ENCODE results near the gene BZW1.

Gene BZW1

DNA sequence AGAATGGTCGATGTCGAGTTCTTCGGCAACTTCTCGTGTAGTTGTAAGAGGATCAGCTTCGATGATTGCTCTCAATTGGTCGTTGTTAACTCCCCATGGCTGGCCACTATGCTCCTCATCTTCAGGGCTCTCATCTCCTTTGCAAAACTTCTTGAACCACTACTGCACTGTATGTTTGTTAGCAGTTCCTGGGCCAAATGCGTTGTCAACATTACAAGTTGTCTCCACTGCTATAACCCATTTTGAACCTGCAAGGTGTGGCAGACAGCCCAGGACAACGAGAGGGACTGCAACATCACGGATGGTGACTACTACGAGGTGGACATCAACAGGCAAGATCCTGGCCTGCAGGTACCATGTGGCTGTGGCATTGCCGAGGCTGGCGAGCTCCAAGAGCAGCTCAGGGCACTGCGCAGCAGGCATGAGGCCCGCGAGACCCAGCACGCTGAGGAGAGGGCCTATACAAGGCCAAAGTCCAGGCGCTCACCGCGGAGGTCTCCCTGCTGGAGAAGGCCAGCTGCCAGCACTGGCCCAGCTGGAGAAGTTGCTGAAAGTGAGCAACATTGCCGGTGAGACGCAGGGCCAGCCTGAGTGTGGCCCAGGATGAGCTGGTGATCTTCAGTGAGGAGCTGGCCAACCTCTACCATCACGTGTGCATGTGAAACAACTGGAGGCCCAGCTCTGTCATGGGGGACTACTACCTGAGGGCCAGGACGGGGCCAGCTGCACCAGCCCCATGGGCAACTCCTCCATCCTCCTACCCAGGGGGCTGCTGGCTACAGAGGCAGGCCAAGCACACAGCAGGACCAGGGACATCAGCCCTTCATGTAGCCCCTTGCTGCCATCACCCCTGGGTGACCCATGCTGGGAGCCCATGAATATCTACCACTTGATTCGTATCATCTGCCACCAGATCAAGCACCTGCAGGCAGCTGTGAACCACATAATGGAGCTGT, 32.6 kb downstream of the BZW1 start:
- DNase-seq, result no peak

DNA sequence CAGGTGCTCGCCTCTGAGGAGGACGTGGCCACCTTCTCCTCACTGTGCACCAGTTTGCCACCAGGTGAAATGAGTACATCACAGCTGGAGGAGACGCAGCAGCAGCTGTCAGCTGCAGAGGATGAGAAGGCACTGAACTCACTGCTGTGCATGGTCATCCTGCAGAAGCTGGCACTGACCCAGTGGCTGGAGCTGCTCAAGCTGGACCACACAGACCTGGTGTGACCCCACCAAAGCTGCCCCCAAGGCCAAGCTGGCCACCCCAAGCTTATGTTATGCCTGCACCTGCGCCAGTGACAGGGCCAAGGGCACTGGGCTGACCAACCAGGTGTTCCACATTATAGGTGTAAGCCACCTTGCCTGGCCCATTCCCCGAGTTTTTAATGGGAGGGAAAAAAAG, 33.5 kb downstream of the BZW1 start:
- no peak for DNase-seq

DNA sequence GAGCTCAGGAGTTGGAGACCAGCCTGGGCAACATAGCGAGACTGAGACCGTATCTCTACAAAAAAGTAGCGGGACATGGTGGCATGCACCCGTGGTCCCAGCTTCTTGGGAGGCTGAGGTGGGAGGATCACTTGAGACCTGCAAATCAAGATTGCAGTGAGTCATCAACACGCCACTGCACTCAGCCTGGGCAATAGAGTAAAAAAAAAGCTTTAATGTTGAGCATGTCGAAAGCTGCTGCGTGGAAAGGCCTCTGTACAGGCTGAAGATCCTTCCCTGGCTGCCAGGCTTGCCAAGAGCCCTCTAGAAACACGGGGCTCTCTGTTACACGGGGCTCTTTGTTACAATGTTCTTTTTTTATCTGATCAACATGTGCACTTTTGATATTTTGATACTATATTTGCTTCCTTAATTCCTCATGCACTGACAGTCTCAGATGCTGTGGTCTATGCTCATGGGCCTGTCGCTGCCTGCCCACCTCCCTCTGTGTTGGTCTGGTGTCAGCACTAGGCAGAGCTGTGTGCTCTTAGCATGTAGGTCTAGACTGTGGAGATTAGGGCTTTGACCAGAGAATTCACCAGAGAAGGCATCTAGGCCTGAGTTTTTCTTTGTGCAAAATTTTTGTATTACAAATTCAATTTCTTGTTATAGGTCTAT, 34.1 kb downstream of the BZW1 start:
- DNase-seq, result no peak

DNA sequence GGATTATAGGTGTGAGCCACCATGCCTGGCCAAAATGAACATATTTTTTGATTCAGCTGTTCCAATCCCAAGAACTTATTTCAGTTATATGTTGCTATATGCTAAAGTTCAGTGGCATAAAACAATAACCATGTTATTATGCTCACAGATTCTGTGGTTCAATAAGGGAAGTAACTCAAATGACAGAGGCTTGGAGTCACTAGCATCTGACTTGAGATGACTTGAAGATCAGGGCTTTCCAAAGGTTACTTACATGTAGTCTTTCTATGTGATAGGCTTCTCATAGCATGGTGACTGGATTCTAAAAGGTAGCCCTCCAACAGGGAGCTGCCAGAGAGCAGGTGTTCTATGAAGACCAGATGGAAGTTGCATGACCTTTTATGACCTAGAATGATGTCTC, 35.6 kb downstream of the BZW1 start:
- DNase-seq, result no peak

DNA sequence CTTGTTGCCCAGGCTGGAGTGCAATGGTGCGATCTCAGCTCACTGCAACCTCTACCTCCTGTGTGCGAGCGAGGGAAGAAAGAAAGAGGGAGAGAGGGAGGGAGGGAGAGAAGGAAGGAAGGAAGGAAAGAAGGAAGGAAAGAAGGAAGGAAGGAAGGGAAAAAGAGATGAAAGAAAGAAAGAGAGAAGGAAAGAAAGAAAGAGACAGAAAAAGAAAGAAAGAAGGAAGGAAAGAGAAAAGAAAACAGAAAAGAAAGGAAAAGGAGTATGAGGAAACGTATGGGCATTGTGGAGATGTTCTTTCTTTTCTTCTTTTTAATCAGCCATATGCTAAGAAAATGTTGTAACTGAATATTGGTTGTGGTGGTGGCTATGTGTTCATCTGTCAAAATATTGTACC, 36.2 kb downstream of the BZW1 start:
- no peak for DNase-seq

DNA sequence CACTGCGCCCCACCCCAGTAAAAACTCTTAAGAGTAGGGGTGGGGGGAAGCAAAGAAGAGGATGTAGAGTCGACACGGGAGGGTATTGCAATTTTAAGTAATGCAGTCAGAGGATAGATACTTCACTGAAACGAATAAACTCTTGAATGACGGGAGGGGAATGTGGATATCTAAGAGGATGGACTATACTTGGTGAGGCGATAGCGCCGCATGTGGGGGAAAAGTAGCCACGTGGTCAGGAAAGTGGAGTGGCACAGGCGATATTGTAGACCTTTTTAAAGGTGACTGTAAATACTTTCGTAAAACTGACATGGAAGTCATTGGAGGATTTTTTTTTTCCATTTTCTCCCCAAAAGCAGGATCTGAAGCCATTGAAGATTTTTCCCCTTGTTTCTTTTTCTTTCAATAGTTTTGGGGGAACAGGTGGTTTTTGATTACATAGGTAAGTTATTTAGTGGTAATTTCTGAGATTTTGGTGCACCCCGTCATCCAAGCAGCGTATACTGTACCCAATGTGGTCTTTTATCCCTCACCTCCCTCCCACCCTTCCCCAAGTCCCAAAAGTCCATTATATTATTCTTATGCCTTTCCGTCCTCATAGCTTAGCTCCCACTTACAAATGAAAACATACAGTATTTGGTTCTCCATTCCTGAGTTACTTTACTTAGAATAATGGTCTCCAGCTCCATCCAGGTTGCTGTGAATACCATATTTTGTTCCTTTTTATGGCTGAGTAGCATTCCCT, 39.0 kb downstream of the BZW1 start:
- no peak for DNase-seq

DNA sequence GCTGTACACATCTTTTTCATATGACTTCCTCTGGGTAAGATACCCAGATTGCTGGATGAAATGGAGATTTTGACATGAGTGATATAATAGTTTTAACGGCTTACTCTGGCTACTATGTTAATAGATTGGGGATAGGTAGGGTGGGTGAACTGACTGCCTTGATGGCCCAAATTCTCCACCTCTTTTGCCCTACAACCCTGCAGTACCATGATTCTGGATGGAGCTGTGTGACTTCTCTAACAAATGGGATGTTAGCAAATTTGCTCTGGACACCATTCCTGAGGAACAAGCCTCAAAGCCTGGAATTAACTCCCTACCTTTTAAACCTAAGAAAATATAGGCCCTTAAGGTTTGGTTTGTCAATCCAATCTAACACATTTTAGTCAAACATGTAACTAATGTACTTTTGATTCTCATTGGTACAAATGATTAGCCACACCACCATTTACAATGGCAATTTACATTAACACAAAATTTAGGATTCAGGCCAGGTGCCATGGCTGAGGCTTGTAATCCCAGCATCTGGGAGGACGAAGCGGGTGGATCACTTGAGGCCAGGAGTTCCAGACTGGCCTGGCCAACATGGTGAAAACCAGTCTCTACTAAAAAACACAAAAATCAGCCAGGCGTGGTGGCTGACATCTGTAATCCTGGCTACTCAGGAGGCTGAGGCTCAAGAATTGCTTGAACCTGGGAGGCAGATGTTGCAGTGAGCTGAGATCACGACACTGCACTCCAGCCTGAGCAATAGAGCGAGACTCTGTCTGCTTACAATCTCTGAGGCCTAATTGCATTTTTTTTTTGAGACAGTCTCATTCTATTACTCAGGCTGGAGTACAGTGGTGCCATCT, 39.9 kb downstream of the BZW1 start:
- no peak for DNase-seq

DNA sequence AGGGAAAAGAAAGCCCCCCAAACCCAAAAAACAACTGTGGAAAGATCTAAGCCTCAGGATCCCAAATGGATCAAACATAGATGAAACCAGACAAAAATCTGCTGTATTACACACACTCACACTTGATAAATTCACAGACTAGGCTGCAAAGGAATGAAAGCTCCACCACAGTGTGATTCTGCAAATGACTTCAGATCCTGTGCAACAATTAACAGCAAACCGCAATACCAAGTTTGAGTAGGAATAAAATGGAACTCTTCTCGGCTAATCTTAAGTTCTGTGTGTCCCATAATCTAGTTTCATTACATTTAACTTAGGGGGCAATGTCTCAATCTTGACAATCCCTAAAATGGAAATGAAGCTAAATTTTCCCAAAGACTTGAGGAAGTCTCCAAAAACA, 40.9 kb downstream of the BZW1 start:
- no peak for DNase-seq

DNA sequence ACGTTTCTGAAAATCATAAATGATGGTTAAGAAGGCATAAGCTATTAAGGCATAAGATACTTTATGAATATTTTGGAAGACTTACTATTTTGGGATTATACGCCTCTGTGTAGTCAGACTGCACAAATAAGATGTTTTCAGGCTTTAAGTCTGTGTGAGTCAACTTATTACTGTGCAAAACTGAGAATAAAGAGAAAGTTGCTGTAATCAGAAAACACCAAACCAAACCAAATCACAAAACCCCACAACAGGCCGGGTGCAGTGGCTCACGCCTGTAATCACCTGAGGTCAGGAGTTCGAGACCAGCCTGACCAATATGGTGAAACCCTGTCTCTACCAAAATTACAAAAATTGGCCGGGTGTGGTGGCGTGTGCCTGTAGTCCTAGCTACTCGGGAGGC, 45.1 kb downstream of the BZW1 start:
- DNase-seq, result no peak

DNA sequence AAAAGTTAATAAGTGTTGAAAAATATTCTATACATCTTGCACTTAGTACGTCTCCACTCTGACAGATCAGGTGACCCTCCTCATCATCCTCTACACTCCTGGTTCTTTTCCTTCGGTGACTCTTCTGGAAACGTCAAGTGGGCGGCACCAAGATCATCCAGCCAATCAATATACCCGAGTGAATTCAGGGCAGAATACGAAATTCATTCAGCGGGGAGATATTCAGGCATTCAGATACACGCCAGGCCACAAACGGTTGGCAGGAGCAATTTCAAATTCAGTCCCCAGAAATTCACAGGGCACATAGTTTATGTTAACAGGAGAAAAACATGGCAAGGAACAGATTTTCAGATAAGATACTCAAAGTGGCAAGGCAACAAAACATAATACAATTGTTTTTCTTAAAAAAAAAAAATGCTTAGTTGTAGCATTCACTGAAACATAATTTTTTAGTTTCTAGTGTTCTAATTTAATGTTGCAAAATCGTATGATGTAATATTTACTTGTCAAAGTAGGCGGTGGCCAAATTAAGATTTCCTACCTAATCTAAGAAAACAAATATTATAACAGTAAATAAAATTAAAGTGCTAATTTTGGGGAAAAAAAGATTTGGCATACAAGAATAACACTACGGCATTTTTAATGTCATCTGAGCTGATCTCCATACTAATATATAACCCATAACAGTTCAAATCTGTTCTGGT, 48.5 kb downstream of the BZW1 start:
- DNase-seq, result no peak

DNA sequence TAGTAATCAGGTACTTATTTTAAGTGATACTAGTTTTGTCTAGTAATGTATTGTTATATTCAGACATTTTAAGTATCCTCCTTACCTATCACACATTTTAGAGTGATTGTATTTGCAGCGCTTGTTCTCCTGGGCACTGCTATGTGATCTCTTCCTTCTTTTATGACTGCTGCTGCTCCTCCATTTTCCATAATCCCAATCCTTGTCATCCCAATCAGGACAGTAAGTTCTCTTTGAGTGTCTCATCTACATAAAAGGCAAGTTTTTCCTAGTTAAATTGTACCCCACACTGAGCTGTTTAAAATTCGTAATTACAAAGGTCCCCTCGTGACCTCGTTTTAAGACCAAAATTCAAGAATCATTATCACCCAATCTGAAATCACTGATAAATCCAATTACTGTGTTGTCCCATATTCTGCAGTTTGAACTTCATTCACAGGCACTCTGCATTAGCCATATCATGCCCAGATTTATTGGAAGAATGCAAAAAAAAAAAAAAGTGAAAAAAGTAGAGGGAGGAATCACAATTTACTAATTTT, 50.0 kb downstream of the BZW1 start:
- DNase-seq, result no peak

DNA sequence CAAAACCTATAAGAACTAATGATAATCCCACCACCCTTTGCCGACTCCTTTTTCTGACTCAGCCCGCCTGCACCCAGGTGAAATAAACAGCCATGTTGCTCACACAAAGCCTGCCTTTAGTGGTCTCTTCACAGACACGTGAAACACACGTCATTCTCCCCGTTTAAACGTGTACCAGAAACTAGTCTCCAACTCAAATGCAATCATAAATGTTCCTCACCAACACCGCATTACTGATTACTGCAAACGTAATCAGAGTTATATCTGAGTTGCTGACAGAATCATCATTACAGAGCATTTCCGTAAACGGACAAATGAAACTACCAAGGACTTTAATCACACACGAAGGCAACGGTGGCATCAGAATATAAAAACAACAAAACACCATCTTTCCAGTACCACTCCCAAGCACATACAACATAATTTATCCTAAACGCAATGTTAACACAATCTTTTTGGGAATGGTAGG, 50.9 kb downstream of the BZW1 start:
- DNase-seq, result no peak

DNA sequence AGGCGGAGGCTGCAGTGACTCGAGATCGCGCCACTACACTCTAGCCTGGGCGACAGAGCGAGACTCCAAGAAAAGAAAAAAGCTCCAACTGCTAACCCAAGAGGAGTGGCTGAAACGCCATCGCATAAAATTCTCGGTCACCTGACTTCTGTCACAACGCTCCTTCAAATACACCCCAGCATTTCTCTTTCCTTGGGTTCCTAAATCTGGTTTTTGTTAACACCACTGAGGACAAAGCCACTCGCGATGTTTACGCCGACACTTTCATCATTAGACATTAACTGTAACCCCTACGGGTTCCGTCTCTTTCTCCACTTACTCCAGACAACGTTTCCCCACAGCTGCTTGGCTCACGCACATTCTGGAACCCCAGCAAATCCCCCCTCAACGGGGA, 52.1 kb downstream of the BZW1 start:
- DNase-seq, result no peak

DNA sequence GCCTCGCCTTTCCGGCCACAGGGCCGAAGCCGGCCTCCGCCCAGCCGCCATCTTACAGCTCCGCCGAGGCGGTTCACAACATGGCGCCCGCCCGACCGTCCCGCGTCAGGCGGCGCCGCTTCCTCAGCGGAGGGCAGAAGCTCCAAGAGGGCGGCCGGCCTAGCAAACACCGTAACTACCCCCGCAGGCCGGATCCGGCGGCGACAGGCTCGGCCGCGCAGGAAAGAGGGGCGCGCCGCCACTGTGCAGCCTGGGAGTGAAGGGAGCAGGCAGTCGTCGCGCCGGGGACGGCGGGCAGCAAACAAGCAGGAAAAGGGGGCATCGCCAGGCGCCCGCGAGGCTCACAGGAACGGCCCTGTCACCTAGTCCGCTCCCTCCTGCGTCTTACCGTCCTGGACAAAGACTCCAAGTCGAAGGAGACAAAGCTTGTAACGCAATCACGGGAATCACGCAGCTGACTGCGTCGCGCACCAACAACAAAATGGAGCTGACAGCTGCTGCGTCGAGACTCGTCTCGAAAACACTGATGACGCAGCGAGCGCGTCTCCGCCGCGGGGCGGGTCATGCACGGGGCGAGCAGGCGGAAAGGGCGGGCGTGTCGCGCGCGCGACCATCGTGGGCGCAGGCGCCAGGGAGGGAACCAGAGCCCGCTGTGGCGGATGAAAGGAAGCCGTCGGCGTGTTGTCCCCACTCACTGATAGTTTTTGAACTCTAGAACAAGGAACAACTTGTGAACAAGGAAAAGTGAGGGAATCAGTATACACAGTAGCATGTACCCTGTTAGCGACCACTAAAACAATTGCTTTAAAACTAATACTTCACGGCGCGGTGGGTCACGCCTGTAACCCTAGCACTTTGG, 52.7 kb downstream of the BZW1 start, which contains the start of gene CLK1:
Gene CLK1 (minus strand): TSS at position 483 of the 859 bp plus-strand sequence. CDS start 2,796 bp downstream, outside the sequence.
- DNase-seq, result peak; percentile 92

DNA sequence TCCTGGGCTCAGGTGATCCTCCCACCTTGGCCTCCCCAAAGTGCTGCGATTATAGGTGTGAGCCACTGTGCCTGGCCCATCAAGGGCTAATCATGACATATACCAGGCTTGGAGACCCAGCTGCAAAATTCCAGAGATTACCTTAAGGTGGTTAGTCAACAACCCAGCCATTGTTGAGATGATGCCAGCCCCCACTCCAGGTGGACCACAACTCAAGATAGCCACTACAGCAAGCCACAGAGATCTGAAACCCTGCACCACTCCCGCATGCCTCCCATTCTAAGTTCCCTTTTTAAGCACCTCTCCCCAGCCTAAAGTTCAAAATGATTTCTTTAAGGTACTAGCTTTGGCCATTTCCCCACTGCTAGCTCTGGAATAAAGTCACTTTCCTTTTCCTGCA, 57.3 kb downstream of the BZW1 start:
- DNase-seq, result peak; percentile 5

DNA sequence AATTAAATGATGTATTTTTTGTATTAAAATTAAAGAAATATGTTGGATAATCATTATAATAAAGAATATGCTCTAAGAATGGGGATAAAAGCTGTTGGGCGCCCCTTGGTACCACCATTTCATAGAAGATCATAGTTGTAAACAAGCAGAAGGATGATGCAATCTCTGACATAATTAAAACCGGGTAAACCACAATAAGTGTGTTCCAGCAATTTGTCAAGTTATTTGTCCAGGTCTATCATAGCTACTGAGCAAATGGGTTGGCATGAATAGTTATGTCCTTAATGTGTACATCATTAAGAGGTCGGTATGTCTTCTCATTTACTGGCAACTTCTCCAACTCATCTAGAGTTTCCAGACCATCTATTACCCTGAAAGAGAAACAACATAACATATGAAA, 59.4 kb downstream of the BZW1 start:
- no peak for DNase-seq

DNA sequence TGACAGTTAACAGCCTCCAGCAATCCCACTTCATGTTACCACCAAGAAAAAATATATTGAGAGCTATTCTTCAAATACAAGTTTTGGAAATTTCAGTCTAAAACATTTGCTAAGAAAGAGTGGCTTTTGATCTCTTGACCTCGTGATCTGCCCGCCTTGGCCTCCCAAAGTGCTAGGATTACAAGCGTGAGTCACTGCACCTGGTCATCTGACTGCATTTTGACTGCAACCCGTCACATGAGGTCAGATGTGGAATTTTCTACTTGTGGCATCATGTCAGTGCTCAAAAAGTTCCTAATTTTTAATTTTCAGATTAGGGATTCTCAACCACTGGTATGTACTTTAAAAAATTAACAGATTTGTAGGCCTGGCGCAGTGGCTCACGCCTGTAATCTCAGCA, 61.9 kb downstream of the BZW1 start:
- no peak for DNase-seq

All from GDM1 (cell line).